22Rv1 (cell line): ENCODE results near the gene YBX1.

ENCODE experiments used
- CTCF ChIP-seq: fragments of 450-650 bp; IDR thresholded peaks from 2 replicates; pipeline ENCODE4 v1.5.1; 2017; ENCODE audit warnings: mild to moderate bottlenecking
- ZFX ChIP-seq: fragments of 450-650 bp; IDR thresholded peaks from 2 replicates; pipeline ENCODE4 v1.6.1; 2017; ENCODE audit warnings: antibody characterized with exemption, borderline replicate concordance

- no peak for TF ChIP-seq CTCF
- TF ChIP-seq ZFX: no peak
Measured at GRCh38 chr1:42675467-42675866, 6.8 kb upstream of the YBX1 start.
